MG63 (cell line): ENCODE data around the gene TTLL10. TPM values are rescaled to one million over a fixed set of nuclear protein-coding genes. Genes with fewer than 3 reads are reported as not detected.

Source experiments
- DNase-seq: peaks from one replicate; pipeline ENCODE4 v3.0.0-alpha.2; 2020
- H3K27me3 ChIP-seq: fragments of 250-450 bp; sonication (Bioruptor Pico); 2 replicates; pipeline ENCODE4 v1.5.1; 2020; ENCODE audit warnings: mild to moderate bottlenecking, moderate library complexity
- H3K36me3 ChIP-seq: fragments of 250-450 bp; sonication (Bioruptor Pico); 2 replicates; pipeline ENCODE4 v1.5.1; 2020; ENCODE audit warnings: mild to moderate bottlenecking, moderate library complexity
- H3K4me3 ChIP-seq: fragments of 250-450 bp; sonication (Bioruptor Pico); 2 replicates; pipeline ENCODE4 v1.5.1; 2020; ENCODE audit warnings: mild to moderate bottlenecking, moderate library complexity
- H3K9me3 ChIP-seq: fragments of 250-450 bp; sonication (Bioruptor Pico); 2 replicates; pipeline ENCODE4 v1.5.1; 2020; ENCODE audit warnings: mild to moderate bottlenecking, moderate library complexity
- total RNA-seq: library from RNA; depleted of rRNA; stranded (reverse); fragments of >200 nt; shearing (Covaris generic); gene quantifications from 2 replicates; pipeline ENCODE4 v1.2.3, GENCODE V29; 2014; ENCODE audit warnings: low replicate concordance; rRNA removed

The TTLL10 gene, protein sequence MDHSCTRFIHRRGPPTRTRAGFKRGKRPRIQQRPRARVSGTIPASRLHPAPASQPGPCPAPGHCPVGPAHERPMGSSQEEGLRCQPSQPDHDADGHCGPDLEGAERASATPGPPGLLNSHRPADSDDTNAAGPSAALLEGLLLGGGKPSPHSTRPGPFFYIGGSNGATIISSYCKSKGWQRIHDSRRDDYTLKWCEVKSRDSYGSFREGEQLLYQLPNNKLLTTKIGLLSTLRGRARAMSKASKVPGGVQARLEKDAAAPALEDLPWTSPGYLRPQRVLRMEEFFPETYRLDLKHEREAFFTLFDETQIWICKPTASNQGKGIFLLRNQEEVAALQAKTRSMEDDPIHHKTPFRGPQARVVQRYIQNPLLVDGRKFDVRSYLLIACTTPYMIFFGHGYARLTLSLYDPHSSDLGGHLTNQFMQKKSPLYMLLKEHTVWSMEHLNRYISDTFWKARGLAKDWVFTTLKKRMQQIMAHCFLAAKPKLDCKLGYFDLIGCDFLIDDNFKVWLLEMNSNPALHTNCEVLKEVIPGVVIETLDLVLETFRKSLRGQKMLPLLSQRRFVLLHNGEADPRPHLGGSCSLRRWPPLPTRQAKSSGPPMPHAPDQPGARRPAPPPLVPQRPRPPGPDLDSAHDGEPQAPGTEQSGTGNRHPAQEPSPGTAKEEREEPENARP
- total RNA-seq: not detected in 2 replicates

DNA sequence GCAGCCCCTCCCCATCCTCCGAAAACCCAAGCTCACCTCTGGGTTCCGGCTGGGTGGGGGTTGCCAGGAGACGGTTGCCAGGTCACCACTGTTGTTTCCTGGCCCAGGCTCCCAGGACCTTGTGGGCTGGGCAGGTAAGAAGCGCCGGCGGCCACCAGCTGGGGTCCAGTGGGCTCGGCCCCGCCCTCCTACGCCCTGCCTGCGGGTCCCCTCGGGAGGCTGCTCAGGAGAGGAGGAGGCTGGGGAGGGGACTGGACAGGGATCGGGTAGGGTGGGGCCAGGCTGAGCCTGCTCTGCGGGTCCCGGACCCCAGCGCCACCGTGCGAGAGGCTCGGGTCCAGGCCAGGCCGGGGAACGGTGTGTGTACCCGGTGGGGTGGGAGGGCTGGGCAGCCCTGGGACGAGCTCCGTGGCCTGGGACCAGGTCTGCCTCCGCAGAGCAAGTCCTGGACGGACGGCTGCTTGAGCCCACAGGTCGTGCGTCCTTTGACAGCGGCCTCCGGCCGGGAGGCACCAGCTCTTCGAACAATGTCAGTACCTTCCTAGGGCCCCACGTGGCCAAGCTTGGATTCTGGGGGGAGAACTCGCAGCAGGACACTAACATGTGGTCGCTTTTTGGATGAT lies at the start of gene TTLL10:
TTLL10 (plus strand) TSS at position 88 of the 623 bp plus-strand sequence. CDS start 5,336 bp downstream, outside the sequence.
- no peaks in the 10 kb centered on the region for H3K9me3 ChIP-seq
- no peak within 1 kb of the TSS for H3K4me3 ChIP-seq
- peaks cover 28% of the 10 kb centered on the region for H3K27me3 ChIP-seq
- no peaks in the 10 kb centered on the region for H3K36me3 ChIP-seq
- DNase-seq: no peak

DNA sequence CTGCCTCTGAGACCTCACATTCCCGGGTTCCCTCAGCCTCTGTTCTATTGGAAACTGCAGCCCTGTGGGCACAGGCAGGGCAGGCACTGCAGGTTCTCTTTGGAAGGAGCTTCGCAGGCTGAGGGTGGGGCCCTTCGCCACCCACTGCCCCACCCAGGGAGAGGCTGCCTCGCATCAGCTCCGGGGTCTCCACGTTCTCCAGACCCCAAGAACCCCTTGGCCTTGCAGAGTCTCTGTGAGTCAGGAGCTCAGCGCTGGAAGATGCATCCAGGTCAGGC lies 49.2 kb upstream of the TTLL10 start:
- H3K36me3 ChIP-seq: no peaks in the 10 kb centered on the region
- DNase-seq: no peak
- no peak overlapping the region for H3K4me3 ChIP-seq
- no peaks in the 10 kb centered on the region; the same call in 1 of the 2 replicates for H3K9me3 ChIP-seq
- no peaks in the 10 kb centered on the region for H3K27me3 ChIP-seq

DNA sequence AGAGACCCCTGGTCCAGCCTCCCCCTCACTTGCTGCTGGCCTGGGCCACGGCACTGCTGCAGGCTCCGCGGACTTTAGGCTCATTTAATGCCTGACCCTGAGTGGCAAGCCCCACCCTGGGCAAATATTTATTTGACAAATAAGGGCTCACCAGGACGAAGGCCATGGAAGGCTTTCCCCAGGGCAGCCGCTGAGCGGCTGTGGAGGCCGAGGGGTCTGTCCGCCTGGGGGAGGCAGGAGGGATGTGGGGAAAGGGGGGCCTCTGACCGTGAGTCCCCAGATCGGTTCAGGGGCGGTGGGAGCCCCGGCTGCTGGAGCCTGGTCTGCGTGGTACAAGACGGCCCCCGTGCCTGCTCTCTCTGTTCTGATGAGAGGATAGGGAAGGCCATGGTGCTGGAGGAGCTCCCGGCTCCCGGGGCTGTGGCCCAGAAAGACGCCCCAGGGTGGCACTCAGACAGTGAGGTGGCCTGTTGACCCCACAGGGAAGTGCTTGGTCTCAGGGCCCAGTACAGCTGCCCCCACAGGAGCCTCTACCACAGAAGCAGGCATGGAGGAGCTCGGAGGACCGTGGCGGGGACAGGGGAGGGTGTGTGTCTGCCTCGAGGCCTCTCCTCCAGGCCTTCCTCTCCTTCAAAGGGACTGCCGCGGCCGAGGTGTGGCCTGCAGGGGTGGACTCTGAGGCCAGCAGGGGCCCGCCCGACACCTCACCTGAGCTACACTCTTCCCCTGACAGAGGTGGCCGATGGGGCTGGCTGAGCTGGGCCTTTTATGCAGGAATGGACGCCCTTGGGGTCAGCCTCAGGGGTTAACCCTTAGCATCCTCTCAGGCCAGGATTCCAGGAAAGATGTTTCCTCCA lies 48.7 kb upstream of the TTLL10 start:
- no peaks in the 10 kb centered on the region for H3K27me3 ChIP-seq
- H3K9me3 ChIP-seq: no peaks in the 10 kb centered on the region; the same call in 1 of the 2 replicates
- DNase-seq: no peak
- H3K4me3 ChIP-seq: no peak overlapping the region
- no peaks in the 10 kb centered on the region for H3K36me3 ChIP-seq

DNA sequence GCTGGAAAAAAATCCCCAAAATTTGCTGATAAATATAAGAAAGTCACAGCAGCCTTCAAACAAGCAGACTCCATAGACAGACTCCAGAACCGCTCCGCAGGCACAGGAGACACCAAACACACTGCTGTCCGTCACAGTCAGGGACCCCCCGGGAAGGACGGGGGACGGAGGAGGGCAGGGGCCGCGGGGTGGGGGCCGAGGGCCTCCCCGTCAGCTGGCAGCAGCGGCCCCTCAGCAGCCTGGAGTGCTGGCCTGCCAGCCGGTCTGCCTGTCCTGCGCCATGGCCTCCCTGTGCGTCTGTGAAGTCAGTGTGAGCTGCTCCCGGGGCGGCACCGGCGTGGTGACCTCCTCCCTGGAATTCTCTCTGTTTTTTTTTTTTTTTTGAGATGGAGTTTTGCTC lies 47.7 kb upstream of the TTLL10 start:
- H3K4me3 ChIP-seq: no peak overlapping the region
- H3K36me3 ChIP-seq: no peaks in the 10 kb centered on the region
- H3K9me3 ChIP-seq: no peaks in the 10 kb centered on the region; the same call in 1 of the 2 replicates
- no peak for DNase-seq
- H3K27me3 ChIP-seq: no peaks in the 10 kb centered on the region

DNA sequence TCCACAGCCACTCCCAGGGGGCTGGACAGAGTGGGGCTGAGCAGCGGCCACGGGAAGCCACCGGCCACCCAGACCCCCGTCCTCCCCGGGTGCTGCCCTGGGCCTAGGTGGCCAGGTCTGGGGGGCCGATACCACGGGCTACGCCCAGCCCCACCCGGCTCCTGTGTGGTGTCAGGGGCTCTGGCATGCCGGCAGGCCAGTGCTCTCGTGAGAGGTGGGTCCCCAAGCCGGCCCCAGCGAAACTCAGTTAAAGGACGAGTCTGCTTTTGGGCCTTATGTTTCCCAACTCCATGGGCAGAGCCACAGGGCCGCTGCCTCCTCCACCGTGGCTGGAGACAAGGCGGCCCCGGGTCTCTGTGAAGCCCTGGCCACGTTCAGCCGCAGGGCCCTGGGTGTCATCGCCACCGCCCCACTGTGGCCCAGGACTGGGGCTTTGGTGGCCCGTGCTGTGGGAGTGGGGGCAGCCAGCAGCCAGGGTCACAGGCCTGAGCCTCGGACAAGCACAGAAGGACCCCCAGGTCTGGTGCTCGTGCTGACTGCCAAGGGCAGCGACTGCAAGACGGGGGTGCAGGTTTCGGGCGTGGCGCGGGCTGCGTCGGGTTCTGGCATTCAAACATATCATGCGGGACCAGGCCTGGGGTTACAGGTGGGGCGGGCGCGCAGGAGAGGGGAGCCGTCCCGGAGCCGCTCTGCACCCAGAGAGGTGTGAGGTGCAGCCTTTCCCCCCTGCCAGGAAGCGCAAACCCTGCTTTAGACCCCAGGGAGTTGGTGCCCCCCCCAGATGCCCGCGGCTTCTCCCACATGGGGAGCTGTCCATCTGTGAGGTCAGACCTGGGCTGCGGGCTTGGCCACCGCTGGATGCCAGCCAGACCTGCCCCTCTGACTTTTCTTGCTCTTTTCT lies 45.9 kb upstream of the TTLL10 start:
- H3K36me3 ChIP-seq: no peaks in the 10 kb centered on the region

DNA sequence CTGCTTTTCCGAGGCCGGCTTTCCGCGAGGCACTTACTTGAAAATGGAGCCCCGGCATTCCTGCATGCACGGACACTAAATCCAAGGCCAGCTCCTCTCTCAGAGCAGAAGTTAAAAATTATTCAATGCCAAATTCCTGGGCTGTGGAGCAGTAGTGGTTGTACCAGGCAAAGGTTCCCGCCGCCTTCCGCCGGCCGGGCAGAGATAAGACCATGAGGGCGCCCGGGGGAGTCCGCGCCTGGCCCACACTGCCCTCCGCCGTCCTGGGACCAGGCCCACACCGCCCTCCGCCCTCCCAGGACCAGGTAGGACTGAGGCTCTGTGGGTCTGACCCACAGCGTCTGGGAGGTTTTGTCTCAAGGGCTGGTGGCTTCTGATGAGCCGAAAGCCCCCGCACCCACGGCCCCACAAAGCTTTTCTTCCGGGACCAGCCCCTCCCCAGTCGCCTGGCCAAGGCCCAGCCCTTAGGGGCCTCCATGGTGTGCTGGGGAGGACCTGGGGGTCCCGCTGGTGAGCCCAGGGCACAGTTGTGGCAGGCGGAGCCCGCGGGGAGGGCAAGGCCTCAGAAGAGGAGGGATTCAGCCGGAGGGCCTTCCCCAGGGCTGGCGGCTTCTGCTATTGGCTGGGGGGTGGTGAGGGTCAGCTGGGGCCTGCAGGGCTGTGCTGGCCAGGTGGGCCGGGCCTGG lies 45.1 kb upstream of the TTLL10 start:
- H3K36me3 ChIP-seq: no peaks in the 10 kb centered on the region

More for the DNA sequence above, 45.9 kb upstream of the TTLL10 start:
- DNase-seq: no peak
- Histone ChIP-seq H3K27me3 (no peaks in the 10 kb centered on the region), H3K4me3 (no peak overlapping the region), H3K9me3 (no peaks in the 10 kb centered on the region; the same call in 1 of the 2 replicates)

DNA sequence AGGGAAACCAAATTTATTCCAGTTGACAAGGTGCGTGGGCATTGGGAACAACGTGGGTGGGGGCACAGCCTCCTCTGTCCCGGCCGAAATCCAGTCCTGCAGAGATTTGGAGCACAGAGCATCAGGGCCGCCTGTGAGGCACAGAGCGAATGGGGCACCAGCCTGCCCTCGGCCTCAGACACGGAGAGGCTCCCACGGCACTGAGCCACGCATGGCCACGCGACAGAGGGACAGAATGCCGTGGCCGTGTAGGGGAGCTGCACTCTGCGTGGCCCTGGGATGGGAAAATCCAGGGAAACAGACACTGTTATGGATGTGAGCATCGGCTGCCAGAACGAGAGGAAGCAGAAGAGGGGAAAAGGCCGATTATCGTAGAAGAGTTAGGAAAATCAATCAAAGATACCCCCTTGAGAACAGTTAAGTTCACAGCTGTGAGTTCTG lies 44.3 kb upstream of the TTLL10 start:
- Histone ChIP-seq H3K27me3 (no peaks in the 10 kb centered on the region), H3K9me3 (no peaks in the 10 kb centered on the region)

More for the DNA sequence above, 45.1 kb upstream of the TTLL10 start:
- Histone ChIP-seq H3K27me3 (no peaks in the 10 kb centered on the region), H3K4me3 (no peak overlapping the region), H3K9me3 (no peaks in the 10 kb centered on the region; the same call in 1 of the 2 replicates)
- DNase-seq: no peak

DNA sequence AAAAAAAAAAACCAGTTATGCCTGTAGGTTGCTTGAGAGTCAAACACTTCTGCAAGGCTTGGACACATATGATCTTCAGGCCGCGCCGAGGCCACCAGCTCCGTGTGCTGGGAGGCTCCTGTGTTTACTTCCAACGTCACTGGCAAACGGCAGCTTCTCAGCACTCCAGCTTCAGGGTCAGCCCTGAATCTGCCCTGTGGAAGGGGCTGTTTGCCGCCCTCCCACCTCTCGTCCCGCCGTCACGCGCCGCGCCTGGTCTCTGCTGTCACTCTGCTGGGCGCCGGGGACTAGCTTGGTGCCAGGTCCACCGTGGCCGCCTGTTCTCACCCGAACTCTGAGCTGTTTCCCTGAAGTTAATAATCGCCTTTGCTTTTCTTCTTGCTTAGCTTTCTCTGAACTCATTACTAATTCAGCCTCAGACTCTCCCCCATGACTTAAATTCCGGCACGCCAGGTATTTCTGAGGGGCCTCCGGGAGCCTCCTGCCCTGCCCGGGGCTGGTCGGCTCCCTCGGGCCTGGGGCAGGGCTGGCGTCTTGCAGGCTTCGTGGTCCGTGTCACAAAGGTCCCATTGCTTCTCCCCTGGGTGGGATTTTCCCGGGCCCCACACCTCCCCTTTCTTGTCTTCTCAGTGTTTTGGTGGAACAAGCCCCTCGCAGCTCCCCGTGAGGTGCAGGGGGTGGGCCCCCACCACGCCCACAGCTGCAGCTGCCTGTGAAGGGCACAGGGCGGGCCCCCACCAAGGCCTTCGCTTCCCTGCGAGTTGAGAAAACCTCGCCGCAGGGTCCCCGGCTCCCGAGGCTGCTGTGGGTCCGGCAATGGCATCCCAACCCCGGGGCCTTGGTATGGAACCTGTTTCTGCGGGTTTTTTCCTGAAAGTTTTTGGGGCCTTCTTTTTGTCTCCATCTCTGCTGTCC lies 43.2 kb upstream of the TTLL10 start:
- H3K4me3 ChIP-seq: no peak overlapping the region
- H3K36me3 ChIP-seq: no peaks in the 10 kb centered on the region
- H3K27me3 ChIP-seq: no peaks in the 10 kb centered on the region
- no peak for DNase-seq
- no peaks in the 10 kb centered on the region for H3K9me3 ChIP-seq

More for the DNA sequence above, 44.3 kb upstream of the TTLL10 start:
- H3K36me3 ChIP-seq: no peaks in the 10 kb centered on the region
- DNase-seq: no peak
- H3K4me3 ChIP-seq: no peak overlapping the region

DNA sequence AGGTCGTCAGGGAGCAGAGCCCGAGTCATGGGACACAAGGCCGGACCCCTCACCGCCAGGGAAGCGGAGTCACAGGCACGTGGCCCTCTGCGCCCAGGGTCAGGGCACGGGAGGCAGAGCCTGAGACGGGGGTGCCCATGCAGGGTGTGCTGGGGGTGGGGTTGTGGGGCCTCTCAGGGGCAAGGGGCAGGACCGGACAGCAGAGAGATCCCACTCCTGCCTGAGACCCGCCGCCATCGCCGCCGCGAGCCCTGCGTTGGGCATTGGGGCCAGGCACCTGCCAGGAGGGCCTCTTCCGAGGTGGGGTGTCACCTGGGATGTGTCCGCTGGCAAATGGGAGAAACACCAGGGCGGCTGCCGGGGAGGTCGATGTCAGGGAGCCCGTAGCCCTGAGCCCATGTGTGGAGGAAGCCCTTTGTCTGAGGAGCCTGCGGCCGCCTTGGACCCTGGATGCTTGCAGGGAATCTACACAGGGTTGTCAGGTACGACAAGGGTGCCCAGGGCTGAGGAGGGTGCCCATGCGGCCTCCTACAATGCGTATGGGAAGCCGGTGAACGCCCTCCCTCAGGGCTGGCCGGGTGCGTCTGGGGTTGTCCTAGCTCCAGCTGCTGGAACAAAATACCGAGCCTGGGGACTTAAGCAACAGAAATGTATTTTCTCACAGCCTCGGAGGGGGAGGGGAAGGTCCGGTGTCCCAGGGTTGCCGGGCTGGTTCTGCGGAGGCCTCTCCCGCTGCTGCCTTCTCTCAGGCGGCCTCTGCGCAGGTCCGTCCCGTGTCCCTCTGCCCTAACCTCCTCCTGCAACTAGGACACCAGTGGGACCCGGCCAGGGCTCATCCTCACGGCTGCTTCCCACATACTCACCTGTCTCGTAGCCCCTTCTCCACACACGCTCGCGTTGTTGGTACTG lies 41.4 kb upstream of the TTLL10 start:
- H3K9me3 ChIP-seq: no peaks in the 10 kb centered on the region
- DNase-seq: no peak
- no peaks in the 10 kb centered on the region for H3K27me3 ChIP-seq
- no peaks in the 10 kb centered on the region for H3K36me3 ChIP-seq
- no peak overlapping the region for H3K4me3 ChIP-seq

DNA sequence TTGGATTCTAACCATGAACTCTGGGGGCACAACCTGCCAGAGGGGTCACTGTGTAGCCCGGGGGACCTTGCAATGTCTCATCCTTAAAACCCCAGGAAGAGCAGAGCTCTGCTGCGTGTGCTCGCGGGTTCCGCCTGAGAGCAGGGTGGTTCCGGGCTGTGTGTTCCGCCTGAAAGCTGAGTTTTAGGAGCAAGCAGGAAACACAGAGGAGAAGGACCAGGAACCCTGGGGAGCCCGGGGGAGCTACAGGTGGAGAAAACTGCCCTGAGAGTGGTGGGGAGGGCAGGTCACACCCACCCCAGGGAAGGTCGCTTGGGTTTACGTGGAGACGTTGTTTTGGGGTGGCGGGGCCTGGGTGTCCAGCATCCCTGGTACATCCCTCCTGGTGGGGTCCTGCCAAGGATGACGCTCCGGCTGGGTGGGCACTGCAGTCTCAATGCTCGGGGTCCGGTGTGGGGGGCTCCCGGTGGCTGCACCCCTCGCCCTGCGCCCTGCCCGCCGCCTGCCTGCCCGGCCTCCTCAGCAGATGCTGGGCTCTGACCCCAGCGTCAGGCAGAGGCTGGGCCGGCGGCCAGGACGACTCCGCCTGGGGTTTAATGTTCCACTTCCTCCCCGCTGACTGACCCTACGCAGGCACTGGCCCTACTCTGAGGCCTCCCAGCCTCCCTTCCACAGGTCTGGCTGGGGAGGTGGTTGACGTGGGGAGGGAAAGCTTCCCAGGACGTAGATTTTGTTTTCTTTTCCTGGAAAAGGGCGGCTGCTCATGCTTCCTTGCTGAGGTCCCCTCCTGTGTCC lies 40.5 kb upstream of the TTLL10 start:
- Histone ChIP-seq H3K36me3 (no peaks in the 10 kb centered on the region), H3K27me3 (no peaks in the 10 kb centered on the region)
- DNase-seq: no peak

DNA sequence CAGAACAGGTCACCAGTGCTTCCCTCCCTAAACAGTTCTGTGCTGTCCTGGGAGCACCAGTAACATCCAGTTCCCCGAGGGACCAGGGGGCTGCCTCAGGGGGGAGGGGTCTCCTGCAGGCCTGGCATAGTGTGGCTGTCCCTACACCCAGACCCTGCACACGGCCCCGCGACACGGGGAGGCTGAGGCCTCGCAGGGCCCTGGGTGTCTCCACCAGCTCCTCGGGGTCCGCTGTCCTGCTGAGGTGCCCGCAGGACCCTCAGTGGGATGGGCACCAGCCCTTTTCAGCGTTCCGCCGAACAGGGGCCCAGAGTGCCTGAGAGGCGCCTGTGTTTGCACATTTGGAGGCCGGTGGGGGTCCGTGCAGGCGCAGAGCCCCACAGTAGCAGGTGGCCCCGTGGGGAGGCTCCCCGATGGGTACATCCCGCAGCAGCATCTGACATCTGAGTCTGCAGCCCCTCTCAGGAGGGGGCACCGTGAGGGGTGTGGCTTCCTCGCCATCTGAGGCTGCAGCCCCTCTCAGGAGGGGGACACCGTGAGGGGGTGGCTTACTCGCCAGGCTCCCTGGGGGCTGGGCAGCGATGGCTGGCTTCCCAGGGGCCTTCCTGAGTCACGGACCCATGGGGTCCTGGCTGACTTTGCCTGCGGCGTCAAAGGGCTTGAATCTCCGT lies 39.2 kb upstream of the TTLL10 start:
- Histone ChIP-seq H3K4me3 (no peak overlapping the region), H3K27me3 (no peaks in the 10 kb centered on the region), H3K9me3 (no peaks in the 10 kb centered on the region), H3K36me3 (no peaks in the 10 kb centered on the region)
- no peak for DNase-seq

More for the DNA sequence above, 40.5 kb upstream of the TTLL10 start:
- no peaks in the 10 kb centered on the region for H3K9me3 ChIP-seq
- H3K4me3 ChIP-seq: no peak overlapping the region
